ENCODE measurements around the gene MRAP2. TPM values are rescaled to one million over a fixed set of nuclear protein-coding genes. Genes with fewer than 3 reads are reported as not detected.

The MRAP2 gene
- total and polyA plus RNA-seq, 2 donors (not counting 1 experiment from before 2014, with no cell fraction given) = 0.03 to 0.17 TPM

GRCh38 chr6:84089552-84089951, 56.0 kb downstream of the MRAP2 start:
- no peaks in the 10 kb centered on the region for H3K4me1 ChIP-seq (ENCODE audit: control insufficient read depth, extremely low read depth, insufficient read depth, low read length)
- no peak overlapping the region for H3K27ac ChIP-seq (ENCODE audit: insufficient read depth, low read length)
- H3K36me3 ChIP-seq (ENCODE audit: control insufficient read depth, insufficient read depth, low read length) = no peaks in the 10 kb centered on the region
- no peak overlapping the region for H3K4me2 ChIP-seq (ENCODE audit: extremely low read depth, insufficient read depth, low read length)
- no peaks in the 10 kb centered on the region for H4K20me1 ChIP-seq (ENCODE audit: control insufficient read depth, extremely low read depth, insufficient read depth, low read length)
- no peaks in the 10 kb centered on the region for H3K27me3 ChIP-seq (ENCODE audit: control insufficient read depth, insufficient read depth, low read length)
- H3K79me2 ChIP-seq (ENCODE audit: control insufficient read depth, insufficient read depth, low read length) = no peaks in the 10 kb centered on the region
- TF ChIP-seq CTCF (conservative IDR thresholded peaks at IDR 0.05 in 1 of 2, IDR thresholded peaks at IDR 0.05 in 1 of 2; ENCODE audit: low read depth in 1 of 2, low read length in 2 of 2) (no peak), EZH2 (IDR thresholded peaks at IDR 0.05; ENCODE audit: low read length, missing control alignments) (no peak)
- no peaks in the 10 kb centered on the region for H3K9me3 ChIP-seq (ENCODE audit: control insufficient read depth, insufficient read depth, low read depth, low read length)
- no peak for DNase-seq (ENCODE audit: low read depth in 2 of 2)
- H3K4me3 ChIP-seq (replicated peaks in 1 of 4; ENCODE audit: control extremely low read depth in 1 of 4, insufficient read depth in 1 of 4, low read depth in 3 of 4, low read length in 4 of 4) = no peak overlapping the region
- no peak overlapping the region for H2AFZ ChIP-seq (ENCODE audit: low read length)
- H3K9ac ChIP-seq (ENCODE audit: insufficient read depth, low read length) = no peak overlapping the region

- Histone ChIP-seq H4K20me1 (ENCODE audit: control insufficient read depth, extremely low read depth, insufficient read depth, low read length) (no peaks in the 10 kb centered on the region), H3K9ac (ENCODE audit: insufficient read depth, low read length) (no peak overlapping the region), H3K4me1 (ENCODE audit: control insufficient read depth, extremely low read depth, insufficient read depth, low read length) (no peaks in the 10 kb centered on the region), H3K4me2 (ENCODE audit: extremely low read depth, insufficient read depth, low read length) (no peak overlapping the region), H3K36me3 (ENCODE audit: control insufficient read depth, insufficient read depth, low read length) (no peaks in the 10 kb centered on the region), H3K4me3 (replicated peaks in 1 of 4; ENCODE audit: control extremely low read depth in 1 of 4, insufficient read depth in 1 of 4, low read depth in 3 of 4, low read length in 4 of 4) (no peak overlapping the region), H3K9me3 (ENCODE audit: control insufficient read depth, insufficient read depth, low read depth, low read length) (no peaks in the 10 kb centered on the region), H3K79me2 (ENCODE audit: control insufficient read depth, insufficient read depth, low read length) (no peaks in the 10 kb centered on the region), H3K27me3 (ENCODE audit: control insufficient read depth, insufficient read depth, low read length) (no peaks in the 10 kb centered on the region), H2AFZ (ENCODE audit: low read length) (no peak overlapping the region), H3K27ac (ENCODE audit: insufficient read depth, low read length) (no peak overlapping the region)
- TF ChIP-seq EZH2 (IDR thresholded peaks at IDR 0.05; ENCODE audit: low read length, missing control alignments) = no peak
- peak in 1 of 2 donors; percentile 62 for DNase-seq (ENCODE audit: low read depth in 2 of 2)
Observed at GRCh38 chr6:84093441-84094435, 60.2 kb downstream of the MRAP2 start.

GRCh38 chr6:84095156-84095555, 61.6 kb downstream of the MRAP2 start:
- Histone ChIP-seq H3K36me3 (ENCODE audit: control insufficient read depth, insufficient read depth, low read length) (no peaks in the 10 kb centered on the region), H4K20me1 (ENCODE audit: control insufficient read depth, extremely low read depth, insufficient read depth, low read length) (no peaks in the 10 kb centered on the region), H2AFZ (ENCODE audit: low read length) (no peak overlapping the region), H3K9me3 (ENCODE audit: control insufficient read depth, insufficient read depth, low read depth, low read length) (no peaks in the 10 kb centered on the region), H3K4me1 (ENCODE audit: control insufficient read depth, extremely low read depth, insufficient read depth, low read length) (no peaks in the 10 kb centered on the region), H3K27me3 (ENCODE audit: control insufficient read depth, insufficient read depth, low read length) (no peaks in the 10 kb centered on the region), H3K4me2 (ENCODE audit: extremely low read depth, insufficient read depth, low read length) (no peak overlapping the region), H3K79me2 (ENCODE audit: control insufficient read depth, insufficient read depth, low read length) (no peaks in the 10 kb centered on the region), H3K9ac (ENCODE audit: insufficient read depth, low read length) (no peak overlapping the region), H3K27ac (ENCODE audit: insufficient read depth, low read length) (no peak overlapping the region), H3K4me3 (replicated peaks in 1 of 4; ENCODE audit: control extremely low read depth in 1 of 4, insufficient read depth in 1 of 4, low read depth in 3 of 4, low read length in 4 of 4) (no peak overlapping the region)
- DNase-seq (ENCODE audit: low read depth in 2 of 2) = no peak
- no peak for TF ChIP-seq CTCF (conservative IDR thresholded peaks at IDR 0.05 in 1 of 2, IDR thresholded peaks at IDR 0.05 in 1 of 2; ENCODE audit: low read depth in 1 of 2, low read length in 2 of 2)
- TF ChIP-seq EZH2 (IDR thresholded peaks at IDR 0.05; ENCODE audit: low read length, missing control alignments) = no peak
